HG02885 (cell line): ENCODE data around the gene PCCA.
"Not testable (repeated sequence)": the region's sequence is repeated elsewhere in the genome, so short reads cannot be mapped to it uniquely, and the experiment has no call there.

Experiments used
- ATAC-seq: cut with Tn5 transposase; IDR thresholded peaks from one replicate; pipeline ENCODE4 v1.9.1; 2021; ENCODE audit warnings: mild to moderate bottlenecking; ENCODE audit not compliant: unreplicated experiment, poor library complexity

The PCCA gene

DNA sequence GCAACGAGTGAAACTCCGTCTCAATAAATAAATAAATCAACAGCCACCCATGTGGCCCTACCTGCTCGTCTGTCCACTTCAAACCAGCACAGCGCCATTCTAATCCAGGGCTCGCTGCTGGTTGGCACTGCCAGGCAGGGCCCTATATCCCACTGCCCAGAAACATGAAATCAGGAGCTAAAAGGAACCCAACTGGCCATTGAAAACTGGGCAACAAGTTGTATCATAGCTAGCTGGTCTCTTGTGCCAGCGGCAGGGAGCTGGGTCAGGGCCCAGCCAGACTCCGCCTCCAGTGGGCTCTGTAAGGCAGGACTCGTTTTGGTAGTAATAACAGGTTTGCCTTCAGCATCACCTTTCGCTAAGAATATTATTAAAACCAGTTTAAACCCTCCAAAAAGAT lies 460.4 kb downstream of the PCCA start:
- no peak for ATAC-seq

DNA sequence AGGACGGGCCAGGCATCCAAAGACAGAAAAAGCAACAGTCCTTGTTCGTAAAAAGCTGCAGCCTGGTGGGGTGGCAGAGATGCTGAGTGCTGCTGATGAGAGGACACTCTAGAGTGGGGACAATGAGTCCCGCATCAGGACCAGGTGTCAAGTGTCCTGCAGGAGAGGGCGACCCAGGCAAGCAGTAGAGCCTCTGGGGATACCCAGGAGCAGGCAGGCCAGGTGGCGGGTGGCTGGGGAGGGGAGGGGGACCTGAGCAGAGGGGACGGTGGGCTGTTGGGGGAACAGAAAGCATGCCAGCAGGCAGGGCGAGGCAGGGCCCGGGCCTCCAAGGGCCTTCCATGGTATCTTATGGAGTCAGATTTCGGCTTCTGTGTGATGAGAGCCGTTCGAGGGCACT lies 463.9 kb downstream of the PCCA start:
- ATAC-seq = no peak

DNA sequence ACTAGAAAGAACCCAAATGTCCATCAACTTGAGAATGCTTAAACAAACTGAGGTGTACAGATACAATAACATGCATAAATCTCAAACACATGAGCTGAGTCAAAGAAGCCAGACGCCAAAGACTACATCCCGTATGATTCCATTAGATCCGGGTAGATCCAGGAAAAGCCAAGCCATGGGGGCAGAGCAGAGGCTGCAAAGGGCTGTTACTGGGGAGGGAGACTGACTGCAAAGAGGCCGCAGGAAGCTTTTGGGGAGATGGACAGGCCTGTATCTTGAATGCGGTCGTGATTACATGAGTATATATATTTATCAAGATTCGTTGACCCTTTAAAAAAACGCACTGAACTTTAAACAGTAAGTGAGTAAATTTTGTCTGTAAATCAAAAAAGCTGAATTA lies 471.0 kb downstream of the PCCA start:
- ATAC-seq = no peak

DNA sequence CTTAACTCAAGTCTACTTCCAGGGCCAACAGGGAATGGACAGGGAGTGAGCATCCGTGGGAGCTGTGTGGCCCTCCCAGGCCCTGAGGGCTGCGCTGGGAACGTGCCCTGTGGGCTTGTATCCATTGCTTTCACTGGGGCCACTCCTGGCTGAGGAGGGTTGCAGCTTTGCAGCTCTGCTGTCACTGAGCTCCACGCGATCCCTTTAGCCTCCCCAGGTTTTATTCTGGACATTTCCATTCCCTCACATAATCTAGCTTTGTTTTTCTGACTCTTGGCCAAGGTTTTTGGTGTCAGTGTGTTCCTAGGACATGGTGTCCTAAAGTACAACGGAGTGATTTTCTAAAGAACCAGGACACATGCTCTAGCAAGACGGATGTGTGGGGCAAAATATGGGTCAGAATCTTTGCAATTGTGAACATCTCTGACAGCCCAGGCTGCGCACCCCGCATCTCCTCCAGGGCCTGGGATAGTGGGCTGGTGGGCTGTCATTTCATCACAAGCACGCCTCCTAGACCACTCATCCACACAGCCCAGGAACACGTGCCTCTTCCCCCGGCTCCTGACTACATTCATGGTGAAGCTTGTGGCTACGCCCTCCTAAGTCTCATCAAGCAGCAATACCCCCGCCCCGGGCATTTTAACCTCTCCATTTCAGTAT lies 471.7 kb downstream of the PCCA start:
- no peak for ATAC-seq

DNA sequence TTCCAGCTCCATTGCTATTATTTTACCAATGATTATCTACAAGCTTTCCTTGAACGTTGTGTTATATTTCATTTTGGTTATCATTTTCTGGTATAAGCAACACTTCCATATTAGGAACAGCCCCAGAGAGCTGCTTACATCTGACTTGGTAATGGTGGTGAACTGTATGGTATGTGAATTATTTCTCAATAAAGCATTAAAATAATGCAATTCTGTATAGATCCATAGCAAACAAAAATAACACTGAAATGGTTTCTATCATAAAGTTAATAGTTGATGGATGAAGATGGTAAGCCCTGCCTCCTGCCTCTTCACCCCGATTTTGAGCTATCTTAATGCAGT lies 472.2 kb downstream of the PCCA start:
- no peak for ATAC-seq

DNA sequence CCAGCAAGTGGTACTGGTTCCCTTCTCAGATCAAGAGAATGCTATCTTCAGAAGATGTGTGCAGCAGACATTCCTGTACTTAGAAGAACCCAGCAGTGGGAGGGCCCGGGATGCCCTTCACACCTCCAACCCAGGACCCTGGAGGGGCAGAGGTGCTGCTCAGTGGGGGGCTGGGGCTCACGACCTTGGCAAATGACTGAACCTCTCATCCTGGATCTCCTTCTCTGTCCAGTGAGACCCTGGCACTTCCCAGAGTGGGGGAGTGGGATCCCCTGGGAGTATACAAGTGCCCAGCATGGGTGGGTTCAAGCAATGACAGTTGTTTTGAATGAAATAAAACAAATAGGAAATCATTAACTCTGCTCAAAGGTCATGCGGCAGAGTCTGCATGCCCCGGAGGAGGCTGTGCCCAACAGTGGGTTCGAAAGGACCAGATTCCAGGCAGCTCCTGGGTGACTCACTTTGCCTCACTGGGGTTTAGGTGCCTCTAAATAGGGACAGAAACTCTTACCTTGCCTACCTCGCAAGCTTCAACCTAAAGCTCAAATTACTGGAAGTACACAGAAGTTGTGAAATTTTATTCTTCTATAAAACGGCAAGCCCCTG lies 472.8 kb downstream of the PCCA start:
- no peak for ATAC-seq

DNA sequence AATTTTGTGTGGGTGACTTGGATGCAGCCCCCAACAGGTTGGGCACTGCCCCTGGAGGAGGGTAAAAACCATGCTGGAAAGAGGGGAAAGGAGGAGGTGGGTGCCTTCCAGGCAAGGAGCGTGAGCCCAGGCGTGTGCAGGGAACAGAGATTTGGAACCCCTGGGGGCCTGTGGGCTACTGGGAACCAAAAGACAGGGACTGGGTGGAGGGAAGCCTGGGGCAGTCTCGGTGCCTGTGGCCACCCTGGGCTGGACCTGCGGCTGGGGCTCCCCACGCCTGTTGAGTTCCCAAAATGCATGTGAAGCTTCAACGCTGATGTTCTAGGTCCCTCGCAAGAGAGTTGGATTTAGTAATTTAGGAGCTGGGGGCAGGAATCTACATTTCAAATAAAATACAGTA lies 474.9 kb downstream of the PCCA start:
- no peak for ATAC-seq

DNA sequence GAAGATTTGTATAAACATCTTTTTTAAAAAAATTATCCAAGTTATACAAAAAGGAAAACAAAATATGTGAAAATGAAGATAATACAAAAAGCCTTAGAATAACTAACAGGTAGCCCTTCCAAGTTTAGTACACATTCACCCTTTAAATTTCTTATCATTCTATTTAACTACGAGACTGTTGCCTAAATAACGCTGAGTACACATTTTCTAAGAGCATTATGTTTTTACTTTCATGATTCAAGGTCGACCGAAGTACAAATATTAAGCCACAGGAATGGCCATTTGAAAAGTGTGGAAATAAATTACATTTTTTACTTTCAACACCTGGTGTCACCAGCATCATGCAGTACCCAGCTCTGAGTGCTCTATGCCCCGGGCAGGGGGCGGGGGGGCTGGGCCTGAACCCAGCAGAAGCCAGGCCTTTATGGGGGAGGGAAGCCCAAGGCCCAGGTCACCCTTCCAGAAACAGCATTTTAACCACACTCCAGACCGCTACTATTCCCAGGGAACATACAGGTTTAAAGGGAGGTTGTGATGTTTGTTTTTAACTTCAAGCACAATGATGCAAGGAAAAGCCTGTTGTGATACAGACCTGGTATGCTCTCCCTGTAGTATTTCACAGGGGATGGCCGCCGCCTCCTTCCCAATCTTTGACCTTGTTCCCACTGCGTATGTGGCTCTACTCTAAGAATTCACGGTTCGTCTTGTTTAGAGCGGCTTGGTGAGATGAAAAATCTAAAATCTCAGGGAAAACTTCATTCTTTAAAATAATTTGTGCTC lies 475.7 kb downstream of the PCCA start:
- no peak for ATAC-seq

DNA sequence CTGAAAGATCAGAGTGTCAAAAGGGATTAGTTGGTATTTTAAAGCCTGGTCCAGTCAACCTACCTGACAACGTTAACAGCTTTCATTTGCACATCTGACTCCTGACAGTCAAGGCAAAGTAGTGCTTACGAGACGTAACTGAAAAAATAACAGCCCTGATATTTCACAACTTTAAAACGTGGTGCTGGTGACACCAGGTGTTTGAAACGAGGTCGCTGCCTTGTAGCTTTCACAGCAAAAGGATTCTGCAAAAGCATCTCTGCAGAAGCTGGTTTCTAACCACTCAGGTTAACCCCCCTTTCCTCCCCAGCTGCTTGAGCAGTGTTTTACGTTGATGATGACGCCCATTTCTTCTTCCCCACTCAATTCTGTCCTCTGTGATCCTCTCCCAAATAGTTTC lies 476.4 kb downstream of the PCCA start:
- no peak for ATAC-seq

DNA sequence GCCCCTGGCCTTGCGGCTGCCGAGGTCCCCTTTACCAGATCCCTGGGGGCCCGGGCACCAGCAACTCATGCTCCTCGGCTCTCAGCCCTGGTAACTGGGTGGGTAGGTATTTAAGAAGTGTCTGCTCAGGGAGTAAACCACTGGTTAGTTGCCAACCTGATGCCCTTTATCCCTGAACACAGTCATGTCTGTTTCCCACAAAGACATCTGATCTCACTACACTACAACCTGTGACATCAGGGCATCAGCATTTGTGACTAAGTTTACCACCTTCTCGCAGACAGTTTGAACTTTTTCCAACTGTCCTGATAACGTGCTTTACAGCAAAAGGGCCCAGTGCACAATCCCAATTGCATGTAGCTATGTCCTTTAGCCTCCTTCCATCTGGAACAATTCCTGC lies 477.6 kb downstream of the PCCA start:
- ATAC-seq = no peak

DNA sequence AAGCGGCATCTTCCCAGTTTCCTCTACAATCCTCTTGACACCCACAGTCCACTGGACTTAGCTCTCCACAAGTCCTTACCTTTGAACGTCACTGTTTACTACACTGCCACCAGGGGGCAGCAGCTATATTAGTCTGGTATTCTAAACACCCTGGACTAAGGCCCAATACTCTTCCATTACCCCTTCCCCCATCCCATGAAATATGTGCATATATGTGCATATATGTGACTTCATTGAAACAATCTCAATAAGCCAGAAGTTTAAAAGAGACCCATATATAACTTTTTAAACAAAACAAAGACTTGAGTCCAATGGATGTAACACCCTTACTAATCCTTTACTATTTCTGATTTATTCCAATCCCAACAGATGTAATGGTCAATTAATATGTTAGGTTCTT lies 484.2 kb downstream of the PCCA start:
- ATAC-seq = peak; percentile 96

DNA sequence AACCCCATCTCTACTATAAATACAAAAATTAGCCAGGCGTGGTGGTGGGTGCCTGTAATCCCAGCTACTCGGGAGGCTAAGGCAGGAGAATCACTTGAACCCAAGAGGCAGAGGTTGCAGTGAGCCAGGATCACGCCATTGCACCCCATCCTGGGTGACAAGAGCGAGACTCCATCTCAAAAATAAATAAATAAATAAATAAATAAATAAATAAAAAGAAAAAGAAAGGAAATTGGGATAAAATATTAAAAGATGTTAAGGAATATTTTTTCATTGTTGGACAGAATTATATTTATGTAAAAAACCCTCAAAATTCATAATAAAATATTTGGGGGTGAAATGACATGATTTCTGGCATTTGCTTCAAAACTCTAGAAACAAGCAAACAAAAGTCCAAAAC lies 488.3 kb downstream of the PCCA start:
- ATAC-seq = not testable (repeated sequence)
